RWPE1 (cell line): Measurements from ENCODE around the gene NHERF2.

Experiments
- CTCF ChIA-PET: fragments of 350-600 bp; sonication (Branson Sonifier 250); formaldehyde crosslinking; extraction: SDS; loops from one replicate; lab custom pipeline; 2021; lab: Yijun Ruan, JAX
- POLR2A ChIA-PET: fragments of 400-600 bp; formaldehyde crosslinking; extraction: SDS; loops from one replicate; lab custom pipeline; 2020; ENCODE audit warnings: antibody characterized with exemption; ENCODE audit not compliant: low non-redundant PET; lab: Yijun Ruan, JAX
- DNase-seq: peaks from one replicate; pipeline ENCODE4 v3.0.0; 2012; ENCODE audit warnings: low spot score
- H3K27ac ChIP-seq: fragments of 450-650 bp; 2 replicates; pipeline ENCODE4 v1.5.1; 2017
- CTCF ChIP-seq: fragments of 450-650 bp; conservative IDR thresholded peaks from 2 replicates; pipeline ENCODE4 v1.5.1; 2017; ENCODE audit warnings: low read depth, mild to moderate bottlenecking

The NHERF2 gene

GRCh38 chr16:2083409-2083808, 56.7 kb downstream of the NHERF2 start:
- no peak for TF ChIP-seq CTCF
- ChIA-PET CTCF (no interaction called here), POLR2A (no interaction called here)
- no peak for DNase-seq
- H3K27ac ChIP-seq, result peak overlapping the region; percentile 57

GRCh38 chr16:2083876-2084780, 57.4 kb downstream of the NHERF2 start:
- peak overlapping the region; percentile 57 for H3K27ac ChIP-seq
- ChIA-PET POLR2A (no interaction called here), CTCF (no interaction called here)
- no peak for DNase-seq
- no peak for TF ChIP-seq CTCF

GRCh38 chr16:2084895-2085625, 58.4 kb downstream of the NHERF2 start:
- peak overlapping the region; percentile 57 for H3K27ac ChIP-seq
- ChIA-PET POLR2A (no interaction called here), CTCF (interaction anchor here (0.6 kb wide), 2 partner anchors 9 to 37 kb away, joined by 3 read pairs; no protein-coding TSS in a partner anchor)
- TF ChIP-seq CTCF, result no peak
- no peak for DNase-seq

- CTCF ChIA-PET, result interaction anchor here (0.6 to 1.1 kb wide), 4 partner anchors 9 to 63 kb away, joined by 3 to 4 read pairs (median 3); no protein-coding TSS in a partner anchor
- H3K27ac ChIP-seq, result peak overlapping the region; percentile 57
- no peak for DNase-seq
- POLR2A ChIA-PET, result no interaction called here
- no peak for TF ChIP-seq CTCF
Observed at GRCh38 chr16:2085669-2086068, 59.0 kb downstream of the NHERF2 start.

- no peak for DNase-seq
- peak overlapping the region; percentile 57 for H3K27ac ChIP-seq
- TF ChIP-seq CTCF, result no peak
- POLR2A ChIA-PET, result no interaction called here
- CTCF ChIA-PET, result interaction anchor here (0.6 to 1.1 kb wide), 4 partner anchors 10 to 119 kb away, joined by 3 to 4 read pairs (median 3); partner anchors contain the start of gene RNF151
Observed at GRCh38 chr16:2086106-2086742, 59.5 kb downstream of the NHERF2 start.
